ENCODE results near the gene BACE1.
A peak's percentile ranks its signal among the peaks of the same experiment; 100 is the strongest.
"Not testable (repeated sequence)": the region's sequence is repeated elsewhere in the genome, so short reads cannot be mapped to it uniquely, and the experiment has no call there.

Gene BACE1

GRCh38 chr11:117273550-117274289 lies 42.3 kb downstream of the BACE1 start:
- DNase-seq (ENCODE audit: low read depth): peak; percentile 78

- not testable (repeated sequence) for DNase-seq (ENCODE audit: low read depth)
Measured at GRCh38 chr11:117272175-117272574, 43.9 kb downstream of the BACE1 start.

DNA sequence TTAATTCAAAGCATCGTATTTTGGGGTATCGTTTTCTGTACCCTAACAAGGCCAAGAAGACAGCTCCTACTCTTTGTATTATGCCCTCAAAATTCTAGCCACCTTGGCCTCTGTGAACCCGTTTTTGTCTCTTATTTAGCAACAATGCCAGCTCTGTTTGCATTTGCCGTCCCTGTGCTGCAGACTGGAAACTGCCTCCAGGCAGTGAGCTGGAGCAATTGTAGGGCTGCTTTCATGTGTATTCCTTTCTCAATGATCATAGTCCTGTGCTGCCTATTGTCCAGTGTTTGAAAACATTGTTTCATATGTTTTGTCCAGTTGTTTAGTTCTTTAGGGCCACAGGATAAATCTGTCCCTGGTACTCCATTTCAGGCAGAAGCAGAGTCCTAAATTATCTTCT lies 44.8 kb downstream of the BACE1 start:
- DNase-seq (ENCODE audit: low read depth): no peak

DNA sequence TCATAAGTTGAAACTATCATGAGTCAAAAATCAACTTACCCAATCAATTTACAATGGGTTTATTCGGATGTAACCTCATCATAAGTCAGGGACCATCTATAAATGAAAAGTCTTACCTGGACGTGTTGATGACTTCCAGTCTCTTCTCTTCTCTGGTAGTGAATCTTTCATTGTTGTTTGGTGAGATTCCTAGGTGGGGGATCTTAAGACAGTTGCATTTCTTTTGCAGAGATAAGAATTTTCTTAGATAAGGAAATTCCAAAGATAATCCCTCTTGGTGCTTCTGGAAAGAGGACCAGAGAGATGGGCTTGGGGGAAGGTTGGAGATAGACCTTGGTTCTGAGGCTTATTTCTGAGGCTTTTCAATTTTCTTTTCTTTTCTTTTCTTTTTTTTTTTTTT lies 46.2 kb downstream of the BACE1 start:
- DNase-seq (ENCODE audit: low read depth): no peak

GRCh38 chr11:117265745-117266144 lies 50.3 kb downstream of the BACE1 start:
- no peak for DNase-seq (ENCODE audit: low read depth)

GRCh38 chr11:117264624-117265323 lies 51.3 kb downstream of the BACE1 start:
- not testable (repeated sequence) for DNase-seq (ENCODE audit: low read depth)

DNA sequence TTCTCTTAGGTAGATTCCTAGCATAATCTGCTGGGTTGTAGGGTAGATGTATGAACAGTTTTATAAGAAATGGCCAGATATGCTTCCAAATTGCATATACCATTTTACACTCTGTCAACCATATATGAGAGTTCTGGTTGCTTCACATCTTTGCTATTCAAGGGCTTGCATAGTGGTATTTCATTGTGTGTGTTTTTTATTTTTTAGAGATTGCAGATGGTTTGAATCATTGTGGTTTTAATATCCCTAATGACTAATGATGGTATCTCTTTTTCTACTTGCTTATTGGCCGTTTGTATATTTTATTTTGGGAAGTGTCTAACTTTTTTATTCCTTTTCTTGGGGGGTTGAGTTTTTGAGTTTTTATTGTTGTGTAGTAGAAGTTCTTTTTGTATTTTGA lies 56.6 kb downstream of the BACE1 start:
- DNase-seq (ENCODE audit: low read depth): peak; percentile 43

DNA sequence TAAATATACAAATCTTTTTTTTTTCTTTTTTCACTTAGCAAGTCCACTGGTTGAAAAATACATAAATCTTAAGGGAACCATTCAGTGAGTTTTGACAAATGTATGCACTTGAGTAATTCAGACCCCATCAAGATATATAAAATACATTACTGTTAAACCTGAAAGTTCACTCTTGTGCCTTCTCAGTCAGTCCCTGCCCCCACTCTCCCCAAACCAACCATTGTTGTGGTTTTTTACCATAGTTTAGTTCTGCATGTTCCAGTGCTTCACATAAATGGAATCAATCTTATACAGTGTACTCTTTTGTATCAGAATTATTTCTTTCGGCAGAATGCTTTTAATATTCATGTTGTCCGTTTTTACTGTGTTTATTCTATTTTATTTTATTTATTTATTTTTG lies 57.5 kb downstream of the BACE1 start:
- DNase-seq (ENCODE audit: low read depth): no peak

DNA sequence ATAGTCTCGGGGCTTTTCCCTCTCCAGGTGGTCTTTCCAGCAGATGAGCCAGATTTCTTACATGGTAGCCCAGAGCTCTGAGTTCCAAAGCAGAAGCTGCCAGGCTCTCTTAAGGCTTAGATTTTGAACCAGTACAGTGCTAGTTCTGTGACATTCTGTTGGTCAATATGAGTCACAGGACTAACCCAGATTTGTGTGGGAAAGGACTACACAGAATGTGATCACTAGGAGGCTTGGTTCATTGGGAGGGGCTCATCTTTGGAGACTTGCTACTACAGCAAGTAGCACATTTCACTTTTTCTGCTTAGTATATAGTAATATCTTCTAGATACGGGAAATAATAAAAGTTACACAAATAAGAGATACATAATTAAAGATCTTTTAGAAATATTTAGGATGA lies 59.5 kb downstream of the BACE1 start:
- no peak for DNase-seq (ENCODE audit: low read depth)

DNA sequence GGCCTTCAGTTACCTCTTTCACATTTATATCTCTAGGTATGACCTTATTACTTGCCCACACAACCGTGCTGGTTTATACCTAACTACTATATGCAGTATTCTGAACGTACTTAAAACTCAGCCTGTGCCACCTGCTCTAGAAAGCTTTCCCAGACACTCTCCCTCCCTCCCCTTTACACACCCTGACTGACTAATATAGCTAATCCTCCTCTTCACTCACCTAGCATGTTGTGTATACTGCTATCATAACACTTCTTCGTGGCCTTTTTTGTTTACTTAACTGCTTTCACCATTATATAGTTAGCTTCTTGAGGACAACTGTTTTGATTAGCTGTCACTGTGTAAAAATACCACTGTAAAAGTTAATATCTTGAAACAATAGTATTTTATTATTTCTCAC lies 60.1 kb downstream of the BACE1 start:
- DNase-seq (ENCODE audit: low read depth): no peak

DNA sequence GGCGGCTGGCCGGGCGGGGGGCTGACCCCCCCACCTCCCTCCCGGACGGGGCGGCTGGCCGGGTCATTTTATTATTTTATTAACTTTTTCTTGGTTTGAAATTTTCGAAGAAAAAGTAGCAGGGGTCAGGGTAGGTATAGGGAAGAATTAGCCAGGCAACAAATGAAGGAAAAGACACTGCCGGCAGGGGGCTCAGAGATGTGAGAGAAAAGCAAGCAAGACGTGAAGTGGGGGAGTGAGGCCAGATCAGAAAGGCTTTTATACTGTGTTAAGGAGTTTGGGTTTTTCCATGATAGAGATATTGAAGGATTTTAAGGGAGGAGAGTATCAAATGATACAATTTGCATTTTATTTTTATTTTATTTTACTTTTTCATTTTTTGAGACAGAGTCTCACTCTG lies 64.5 kb downstream of the BACE1 start:
- no peak for DNase-seq (ENCODE audit: low read depth)

GRCh38 chr11:117249571-117249970 lies 66.5 kb downstream of the BACE1 start:
- DNase-seq (ENCODE audit: low read depth): no peak

DNA sequence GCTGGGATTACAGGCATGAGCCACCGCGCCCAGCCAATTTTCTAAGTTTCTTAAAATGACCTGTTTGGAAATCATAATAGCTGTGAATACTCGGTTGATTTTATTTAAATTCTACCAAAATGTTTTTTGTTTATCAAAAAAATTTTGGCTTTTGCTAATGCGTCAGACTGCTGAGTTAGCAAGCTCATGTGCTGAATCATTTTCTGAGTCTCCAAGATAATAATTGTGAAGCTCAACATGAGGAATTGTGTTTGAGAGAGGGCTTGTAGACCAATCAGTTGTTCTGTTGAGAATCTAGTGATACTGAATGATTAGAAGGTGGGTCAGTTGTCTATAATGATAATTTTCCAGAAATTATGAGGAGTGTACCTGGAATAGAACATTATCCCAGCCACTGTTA lies 67.7 kb downstream of the BACE1 start:
- DNase-seq (ENCODE audit: low read depth): no peak

GRCh38 chr11:117239295-117239694 lies 76.8 kb downstream of the BACE1 start:
- peak; percentile 82 for DNase-seq (ENCODE audit: low read depth)

DNA sequence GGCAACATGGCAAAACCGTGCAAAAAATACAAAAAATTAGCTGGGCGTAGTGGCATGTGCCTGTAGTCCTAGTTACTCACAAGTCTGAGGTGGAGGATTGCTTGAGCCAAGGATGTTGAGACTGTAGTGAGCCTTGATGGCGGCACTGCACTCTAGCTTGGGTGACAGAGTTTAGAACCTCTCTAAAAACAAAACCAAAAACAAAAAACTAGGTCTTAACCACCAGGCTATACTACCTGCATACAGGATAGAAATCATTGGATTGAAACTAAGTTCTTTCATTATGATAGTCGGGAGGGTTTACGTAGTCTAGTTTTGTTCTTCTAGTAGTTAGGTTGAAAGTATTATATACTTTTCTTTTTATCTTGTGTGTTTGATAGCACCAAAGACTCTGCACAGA lies 77.8 kb downstream of the BACE1 start:
- no peak for DNase-seq (ENCODE audit: low read depth)
